ENCODE results near the gene MAGEB4. TPM values are rescaled to one million over a fixed set of nuclear protein-coding genes. Genes with fewer than 3 reads are reported as not detected.

Gene MAGEB4
- total RNA-seq, 1 experiment from 2014 or later: not detected

DNA sequence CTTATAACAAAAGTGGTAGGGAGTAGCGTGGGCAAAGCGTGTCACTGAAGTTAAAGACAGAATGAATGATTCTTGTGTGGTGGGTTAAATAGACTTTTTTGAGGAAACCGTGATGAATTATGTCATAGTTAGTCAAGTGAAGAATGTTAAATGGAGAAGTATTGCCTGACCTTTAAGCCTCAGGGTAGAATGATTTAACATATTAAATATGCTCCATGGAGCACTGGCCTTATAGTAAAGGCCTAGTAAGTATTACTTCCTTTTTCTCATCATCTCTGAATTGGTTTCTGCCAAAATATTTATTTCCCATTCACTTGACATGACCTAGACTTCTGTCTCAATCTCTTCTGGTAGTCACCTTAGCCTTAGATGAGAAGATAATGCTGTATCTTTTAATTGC, 28.8 kb downstream of the MAGEB4 start:
- Histone ChIP-seq H3K4me3 (no peak overlapping the region), H3K9me3 (no peaks in the 10 kb centered on the region), H3K36me3 (no peaks in the 10 kb centered on the region), H3K27me3 (no peaks in the 10 kb centered on the region)
- no peak for DNase-seq

DNA sequence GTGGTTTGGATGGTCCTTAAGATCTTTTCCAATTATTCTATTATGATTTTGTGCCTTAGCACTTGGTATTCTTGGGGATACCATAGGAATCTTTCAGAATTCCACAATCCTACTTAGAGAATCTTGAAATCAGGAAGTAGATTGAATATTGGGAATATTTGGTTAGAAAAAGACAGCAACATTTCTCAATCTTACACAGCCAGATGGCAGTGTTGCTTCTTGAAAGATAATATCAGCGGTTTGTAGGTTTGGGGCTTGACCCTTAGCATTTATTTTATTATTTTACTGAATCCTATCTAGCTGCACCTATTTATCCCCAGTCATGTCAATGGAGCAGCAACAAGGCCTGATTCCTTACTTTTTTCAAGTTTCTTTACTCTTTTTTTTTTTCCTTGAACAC, 33.7 kb downstream of the MAGEB4 start:
- Histone ChIP-seq H3K36me3 (no peaks in the 10 kb centered on the region), H3K9me3 (no peaks in the 10 kb centered on the region), H3K27me3 (no peaks in the 10 kb centered on the region), H3K4me3 (no peak overlapping the region)
- no peak for DNase-seq

DNA sequence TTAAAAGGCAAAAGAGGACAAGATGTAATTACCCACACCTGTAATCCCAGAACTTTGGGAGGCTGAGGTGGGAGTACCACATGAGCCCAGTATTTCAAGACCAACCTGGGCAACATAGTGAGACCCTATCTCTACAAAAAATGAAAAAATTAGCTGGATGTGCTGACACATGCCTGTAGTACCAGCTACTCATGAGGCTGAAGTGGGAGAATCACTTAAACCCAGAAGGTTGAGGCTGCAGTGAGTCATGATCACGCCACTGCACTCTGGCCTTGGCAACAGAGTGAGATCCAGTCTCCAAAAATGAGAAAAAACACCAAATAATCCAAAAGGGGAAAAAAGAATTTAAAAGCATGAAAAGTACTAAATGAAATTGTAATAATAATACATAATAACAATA, 36.6 kb downstream of the MAGEB4 start:
- H3K27me3 ChIP-seq: no peaks in the 10 kb centered on the region
- peak; percentile 33 for DNase-seq
- H3K4me3 ChIP-seq: no peak overlapping the region
- H3K36me3 ChIP-seq: no peaks in the 10 kb centered on the region
- no peaks in the 10 kb centered on the region for H3K9me3 ChIP-seq

DNA sequence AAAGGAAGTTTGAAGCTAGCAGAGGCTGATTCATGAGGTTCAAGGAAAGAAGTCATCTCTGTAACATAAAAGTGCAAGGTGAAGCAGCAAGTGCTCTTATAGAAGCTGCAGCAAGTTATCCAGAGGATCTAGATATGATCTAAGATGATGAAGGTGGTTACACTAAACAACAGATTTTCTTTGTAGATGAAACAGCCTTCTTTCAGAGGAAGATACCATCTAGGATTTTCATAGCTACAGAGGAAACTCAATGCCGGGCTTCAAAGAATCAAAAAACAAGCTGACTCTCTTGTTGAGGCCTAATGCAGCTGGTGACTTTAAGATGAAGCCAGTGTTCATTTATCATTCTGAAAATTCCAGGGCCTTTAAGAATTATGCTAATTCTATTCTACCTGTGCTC, 38.6 kb downstream of the MAGEB4 start:
- Histone ChIP-seq H3K27me3 (no peaks in the 10 kb centered on the region), H3K4me3 (no peak overlapping the region), H3K9me3 (no peaks in the 10 kb centered on the region), H3K36me3 (no peaks in the 10 kb centered on the region)
- no peak for DNase-seq

DNA sequence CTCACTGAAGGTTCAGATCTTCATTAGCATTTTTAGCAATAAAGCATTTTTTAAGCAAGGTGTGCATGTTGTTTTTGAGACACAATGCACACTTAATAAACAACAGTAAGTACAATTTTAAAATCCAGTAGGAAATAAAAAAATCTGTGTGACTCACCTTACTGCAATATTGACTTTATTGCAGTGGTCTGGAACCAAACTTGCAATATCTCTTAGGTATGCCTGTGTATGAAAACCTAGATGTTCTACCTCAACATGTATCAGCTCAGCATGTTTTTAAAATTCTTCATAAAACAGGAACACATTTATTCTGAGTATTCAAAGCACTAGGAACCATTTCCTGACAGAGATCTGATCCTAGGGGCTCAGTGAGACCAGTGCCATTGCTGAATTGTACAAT, 40.7 kb downstream of the MAGEB4 start:
- no peak for DNase-seq
- no peaks in the 10 kb centered on the region for H3K27me3 ChIP-seq
- H3K9me3 ChIP-seq: no peaks in the 10 kb centered on the region
- no peak overlapping the region for H3K4me3 ChIP-seq
- no peaks in the 10 kb centered on the region for H3K36me3 ChIP-seq

DNA sequence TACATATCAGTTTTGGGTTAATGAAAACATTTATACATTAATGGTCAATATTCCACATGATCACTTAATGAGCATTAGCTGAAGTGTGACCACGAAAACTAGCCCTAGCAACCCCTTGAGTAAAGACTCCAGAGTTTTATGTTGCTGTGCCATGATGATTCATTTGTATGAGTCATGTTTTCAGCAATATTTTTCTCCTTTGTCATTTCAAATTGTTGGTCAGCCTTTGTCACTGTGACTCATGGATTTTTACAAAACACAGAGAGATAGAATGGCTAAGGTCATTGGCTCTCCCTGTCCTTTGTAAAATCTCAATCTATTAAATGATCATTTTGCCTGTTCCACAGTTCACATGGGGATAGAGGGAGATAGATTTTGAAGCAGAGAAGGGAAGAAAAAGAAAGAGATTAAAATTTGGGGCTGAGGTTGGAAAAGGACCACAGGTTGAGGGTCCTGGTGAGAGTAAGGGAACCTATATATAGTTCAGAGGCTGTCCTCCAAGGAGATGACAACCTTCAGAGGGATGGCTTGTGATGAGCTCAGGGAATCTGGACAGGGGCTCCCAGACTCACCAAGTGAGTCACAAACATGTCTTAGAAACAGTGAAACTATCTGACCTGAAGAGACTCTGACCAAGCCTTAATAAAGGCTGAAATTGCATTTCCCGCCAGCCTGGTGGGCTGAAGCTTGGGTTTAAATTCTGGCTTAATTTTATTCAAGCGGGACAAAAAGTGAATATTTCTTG, 41.8 kb downstream of the MAGEB4 start:
- no peak overlapping the region for H3K4me3 ChIP-seq
- H3K27me3 ChIP-seq: no peaks in the 10 kb centered on the region
- peak; percentile 53 for DNase-seq
- no peaks in the 10 kb centered on the region for H3K9me3 ChIP-seq
- no peaks in the 10 kb centered on the region for H3K36me3 ChIP-seq

Other genes starting within 250 kb of the MAGEB4 start
- gene MAGEB2, start 26.4 kb upstream of the MAGEB4 start, total RNA-seq (2014; rRNA removed; shearing (Covaris generic); ENCODE audit: low replicate concordance): not detected in 2 replicates
- not detected in 2 replicates for gene MAGEB3, start 11.3 kb upstream of the MAGEB4 start, total RNA-seq (2014; rRNA removed; shearing (Covaris generic); ENCODE audit: low replicate concordance)
- not detected in 2 replicates for gene MAGEB1, start 5.1 kb downstream of the MAGEB4 start, total RNA-seq (2014; rRNA removed; shearing (Covaris generic); ENCODE audit: low replicate concordance)
- gene NR0B1, start 67.4 kb downstream of the MAGEB4 start, total RNA-seq (2014; rRNA removed; shearing (Covaris generic); ENCODE audit: low replicate concordance): not detected in 2 replicates

Data from MG63 (cell line).